ENCODE measurements around the gene COL2A1. TPM values are rescaled to one million over a fixed set of nuclear protein-coding genes. Genes with fewer than 3 reads are reported as not detected.

COL2A1 gene
- total RNA-seq, 1 experiment from 2014 or later: 201 TPM

- Mint-ChIP-seq H3K36me3 (ENCODE audit: insufficient read depth, unreplicated experiment) (peaks cover 20% of the 10 kb centered on the region), H3K4me1 (ENCODE audit: low read depth, unreplicated experiment) (no peaks in the 10 kb centered on the region), H3K27me3 (ENCODE audit: insufficient read depth, unreplicated experiment) (no peaks in the 10 kb centered on the region), H3K27ac (ENCODE audit: unreplicated experiment) (no peak overlapping the region), H3K9me3 (ENCODE audit: unreplicated experiment) (no peaks in the 10 kb centered on the region), H3K4me3 (ENCODE audit: unreplicated experiment) (no peak overlapping the region)
- Histone ChIP-seq H3K4me3 (ENCODE audit: low read depth, low read length) (no peak overlapping the region), H3K27me3 (replicated peaks; ENCODE audit: control insufficient read depth, insufficient read depth, low read length) (no peaks in the 10 kb centered on the region), H3K4me1 (no peaks in the 10 kb centered on the region), H3K36me3 (ENCODE audit: control insufficient read depth, insufficient read depth, low read length) (no peaks in the 10 kb centered on the region; the same call in 1 of the 2 replicates), H3K9me3 (no peaks in the 10 kb centered on the region)
- BruUV-seq (replicated peaks): no TSS peak
- TF ChIP-seq CTCF (IDR thresholded peaks at IDR 0.05; ENCODE audit: insufficient read depth in 1 of 2, low read depth in 1 of 2, low read length in 1 of 2, severe bottlenecking in 1 of 2, unreplicated experiment in 1 of 2): no peak
- ChIA-PET CTCF (interaction anchor here (1.5 kb wide), 1 partner anchor 52 kb away, joined by 5 read pairs; no protein-coding TSS in a partner anchor), POLR2A (no interaction called here)
- intact Hi-C loops (cut with micrococcal nuclease; ENCODE audit: unreplicated experiment): no loop called here
- DNase-seq: no peak
Measured at GRCh38 chr12:47978598-47978873, 25.7 kb downstream of the COL2A1 start.

GRCh38 chr12:47977772-47978597 is 26.3 kb downstream of the COL2A1 start:
- no TSS peak for BruUV-seq (replicated peaks)
- Mint-ChIP-seq H3K36me3 (ENCODE audit: insufficient read depth, unreplicated experiment) (peaks cover 20% of the 10 kb centered on the region), H3K9me3 (ENCODE audit: unreplicated experiment) (no peaks in the 10 kb centered on the region), H3K27ac (ENCODE audit: unreplicated experiment) (peak overlapping the region; percentile 43), H3K27me3 (ENCODE audit: insufficient read depth, unreplicated experiment) (no peaks in the 10 kb centered on the region), H3K4me3 (ENCODE audit: unreplicated experiment) (no peak overlapping the region), H3K4me1 (ENCODE audit: low read depth, unreplicated experiment) (no peaks in the 10 kb centered on the region)
- no peak for TF ChIP-seq CTCF (IDR thresholded peaks at IDR 0.05; ENCODE audit: insufficient read depth in 1 of 2, low read depth in 1 of 2, low read length in 1 of 2, severe bottlenecking in 1 of 2, unreplicated experiment in 1 of 2)
- no peaks in the 10 kb centered on the region for H3K27me3 ChIP-seq (replicated peaks; ENCODE audit: control insufficient read depth, insufficient read depth, low read length)
- no peaks in the 10 kb centered on the region; the same call in 1 of the 2 replicates for H3K36me3 ChIP-seq (ENCODE audit: control insufficient read depth, insufficient read depth, low read length)
- no peaks in the 10 kb centered on the region for H3K9me3 ChIP-seq
- no peak overlapping the region for H3K4me3 ChIP-seq (ENCODE audit: low read depth, low read length)
- CTCF ChIA-PET: interaction anchor here (1.5 kb wide), 1 partner anchor 52 kb away, joined by 5 read pairs; no protein-coding TSS in a partner anchor
- intact Hi-C loops (cut with micrococcal nuclease; ENCODE audit: unreplicated experiment): no loop called here
- no peaks in the 10 kb centered on the region for H3K4me1 ChIP-seq
- POLR2A ChIA-PET: no interaction called here
- DNase-seq: no peak

GRCh38 chr12:47977046-47977771 is 27.1 kb downstream of the COL2A1 start:
- no peaks in the 10 kb centered on the region for H3K27me3 ChIP-seq (replicated peaks; ENCODE audit: control insufficient read depth, insufficient read depth, low read length)
- peaks cover 25% of the 10 kb centered on the region for H3K36me3 Mint-ChIP-seq (ENCODE audit: insufficient read depth, unreplicated experiment)
- no peaks in the 10 kb centered on the region for H3K4me1 Mint-ChIP-seq (ENCODE audit: low read depth, unreplicated experiment)
- BruUV-seq (replicated peaks): no TSS peak
- no peaks in the 10 kb centered on the region for H3K9me3 ChIP-seq
- no peaks in the 10 kb centered on the region for H3K4me1 ChIP-seq
- no peak for TF ChIP-seq CTCF (IDR thresholded peaks at IDR 0.05; ENCODE audit: insufficient read depth in 1 of 2, low read depth in 1 of 2, low read length in 1 of 2, severe bottlenecking in 1 of 2, unreplicated experiment in 1 of 2)
- H3K27ac Mint-ChIP-seq (ENCODE audit: unreplicated experiment): peak overlapping the region; percentile 43
- ChIA-PET POLR2A (no interaction called here), CTCF (no interaction called here)
- no peaks in the 10 kb centered on the region for H3K9me3 Mint-ChIP-seq (ENCODE audit: unreplicated experiment)
- no peak for DNase-seq
- no peaks in the 10 kb centered on the region; the same call in 1 of the 2 replicates for H3K36me3 ChIP-seq (ENCODE audit: control insufficient read depth, insufficient read depth, low read length)
- intact Hi-C loops (cut with micrococcal nuclease; ENCODE audit: unreplicated experiment): no loop called here
- H3K4me3 Mint-ChIP-seq (ENCODE audit: unreplicated experiment): no peak overlapping the region
- H3K27me3 Mint-ChIP-seq (ENCODE audit: insufficient read depth, unreplicated experiment): no peaks in the 10 kb centered on the region
- no peak overlapping the region for H3K4me3 ChIP-seq (ENCODE audit: low read depth, low read length)
